Fibroblast of pulmonary artery (primary cell): ENCODE data around the gene HOXA3.

Source experiments
- DNase-seq: peaks from one replicate; pipeline ENCODE4 v3.0.0-alpha.2; 2010; ENCODE audit warnings: low read depth
- H3K4me3 ChIP-seq: replicated peaks from 2 replicates; pipeline ENCODE4 v1.5.1; 2011; ENCODE audit warnings: low read depth, mild to moderate bottlenecking, control low read depth, low read length, moderate library complexity
- CTCF ChIP-seq: IDR thresholded peaks from 2 replicates; pipeline ENCODE4 v1.5.1; 2011; ENCODE audit warnings: mild to moderate bottlenecking, control low read depth, low read length, inconsistent platforms; ENCODE audit errors: missing control alignments

Gene HOXA3

GRCh38 chr7:27183682-27184336, 31.4 kb upstream of the HOXA3 start:
- no peak for TF ChIP-seq CTCF
- DNase-seq = no peak
- peak overlapping the region; percentile 25 for H3K4me3 ChIP-seq

GRCh38 chr7:27182861-27183681, 30.7 kb upstream of the HOXA3 start:
- H3K4me3 ChIP-seq = no peak overlapping the region
- TF ChIP-seq CTCF = no peak
- DNase-seq = no peak

- no peak overlapping the region for H3K4me3 ChIP-seq
- TF ChIP-seq CTCF = no peak
- DNase-seq = no peak
Observed at GRCh38 chr7:27182285-27182841, 30.0 kb upstream of the HOXA3 start.

- no peak for DNase-seq
- H3K4me3 ChIP-seq = no peak overlapping the region
- no peak for TF ChIP-seq CTCF
Observed at GRCh38 chr7:27181795-27182275, 29.5 kb upstream of the HOXA3 start.

GRCh38 chr7:27180431-27181420, 28.3 kb upstream of the HOXA3 start:
- H3K4me3 ChIP-seq = no peak overlapping the region
- DNase-seq = no peak
- no peak for TF ChIP-seq CTCF
